Neutrophil (primary cell): ENCODE results near the gene FRS2.

Experiments used
- H3K27ac ChIP-seq: fragments of 200-600 bp; sonication (generic); 2 replicates; pipeline ENCODE4 v1.5.1; 2016; ENCODE audit warnings: mild to moderate bottlenecking, moderate library complexity
- H3K27me3 ChIP-seq: fragments of 200-600 bp; sonication (generic); 2 replicates; pipeline ENCODE4 v1.6.0; 2016; ENCODE audit warnings: mild to moderate bottlenecking
- H3K36me3 ChIP-seq: fragments of 200-600 bp; sonication (generic); 2 replicates; pipeline ENCODE4 v1.5.1; 2017
- H3K4me1 ChIP-seq, 2 experiments: fragments of 200-600 bp in 1 of 2; sonication (generic) in 1 of 2; 1 replicate in 1 of 2; 2 replicates in 1 of 2; pipeline versions ENCODE4 v1.5.1 to v1.6.1; 2013 to 2016; ENCODE audit warnings: low read depth in 1 of 2, low read length in 1 of 2, mild to moderate bottlenecking in 1 of 2, moderate library complexity in 1 of 2; ENCODE audit not compliant: control insufficient read depth in 1 of 2, insufficient read depth in 1 of 2
- H3K4me3 ChIP-seq, 2 experiments: fragments of 200-600 bp in 1 of 2; sonication (generic) in 1 of 2; 1 replicate in 1 of 2; 2 replicates in 1 of 2; pipeline ENCODE4 v1.5.1; 2013 to 2016; ENCODE audit warnings: low read depth in 1 of 2, low read length in 1 of 2, mild to moderate bottlenecking in 1 of 2, moderate library complexity in 1 of 2
- H3K9me3 ChIP-seq: fragments of 200-600 bp; sonication (generic); 2 replicates; pipeline ENCODE4 v1.5.1; 2016
- TF ChIP-seq, protein P1 (sequence below): fragments of 200-600 bp; sonication (generic); IDR thresholded peaks from 2 replicates; pipeline ENCODE4 v1.5.1; 2016; ENCODE audit warnings: antibody characterized with exemption

FRS2 gene

DNA sequence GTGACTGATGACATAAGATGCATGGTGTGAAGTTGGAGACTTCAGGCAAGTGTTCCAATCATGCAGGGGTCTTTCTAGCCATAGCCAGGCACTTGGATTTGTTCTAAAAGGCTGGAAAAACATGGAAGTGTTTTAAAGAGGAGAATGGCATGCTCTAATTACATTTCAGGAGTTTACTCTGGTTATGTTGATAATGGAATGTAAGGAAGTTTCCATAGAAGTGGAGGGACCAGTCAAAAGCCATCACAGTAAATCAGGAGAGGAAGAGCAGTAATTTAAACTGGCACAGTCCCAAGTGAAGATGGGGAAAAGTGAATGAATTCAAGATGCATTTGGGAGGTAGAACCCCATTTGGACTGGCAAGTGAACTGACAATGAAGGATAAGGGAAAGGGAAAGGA is 13.9 kb upstream of the FRS2 start:
- Histone ChIP-seq H3K4me1 (no peaks in the 10 kb centered on the region), H3K27me3 (no peaks in the 10 kb centered on the region), H3K36me3 (no peaks in the 10 kb centered on the region), H3K27ac (no peak overlapping the region), H3K9me3 (no peaks in the 10 kb centered on the region), H3K4me3 (no peak overlapping the region)
- TF ChIP-seq, protein P1, sequence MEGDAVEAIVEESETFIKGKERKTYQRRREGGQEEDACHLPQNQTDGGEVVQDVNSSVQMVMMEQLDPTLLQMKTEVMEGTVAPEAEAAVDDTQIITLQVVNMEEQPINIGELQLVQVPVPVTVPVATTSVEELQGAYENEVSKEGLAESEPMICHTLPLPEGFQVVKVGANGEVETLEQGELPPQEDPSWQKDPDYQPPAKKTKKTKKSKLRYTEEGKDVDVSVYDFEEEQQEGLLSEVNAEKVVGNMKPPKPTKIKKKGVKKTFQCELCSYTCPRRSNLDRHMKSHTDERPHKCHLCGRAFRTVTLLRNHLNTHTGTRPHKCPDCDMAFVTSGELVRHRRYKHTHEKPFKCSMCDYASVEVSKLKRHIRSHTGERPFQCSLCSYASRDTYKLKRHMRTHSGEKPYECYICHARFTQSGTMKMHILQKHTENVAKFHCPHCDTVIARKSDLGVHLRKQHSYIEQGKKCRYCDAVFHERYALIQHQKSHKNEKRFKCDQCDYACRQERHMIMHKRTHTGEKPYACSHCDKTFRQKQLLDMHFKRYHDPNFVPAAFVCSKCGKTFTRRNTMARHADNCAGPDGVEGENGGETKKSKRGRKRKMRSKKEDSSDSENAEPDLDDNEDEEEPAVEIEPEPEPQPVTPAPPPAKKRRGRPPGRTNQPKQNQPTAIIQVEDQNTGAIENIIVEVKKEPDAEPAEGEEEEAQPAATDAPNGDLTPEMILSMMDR, result no peak

DNA sequence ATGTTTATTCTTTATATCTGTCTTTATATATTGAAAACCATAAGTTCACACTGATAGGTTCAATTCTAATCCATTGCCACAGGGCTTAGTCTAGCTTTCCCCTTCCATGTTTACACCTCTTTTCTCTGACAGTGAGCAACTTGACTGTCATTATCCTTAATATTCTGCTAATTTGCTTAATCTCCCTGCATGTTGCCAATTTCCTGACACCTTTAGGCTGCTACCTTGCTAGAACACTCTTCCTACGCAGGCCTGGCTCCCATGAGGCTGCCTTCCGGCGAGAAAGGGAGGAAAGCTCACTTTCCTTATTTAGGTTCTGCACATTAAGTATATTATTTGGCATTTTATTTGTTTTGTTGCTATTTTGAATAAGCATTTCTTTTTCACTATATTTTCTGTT is 12.8 kb upstream of the FRS2 start:
- Histone ChIP-seq H3K27me3 (no peaks in the 10 kb centered on the region), H3K4me3 (no peak overlapping the region), H3K36me3 (no peaks in the 10 kb centered on the region), H3K4me1 (no peaks in the 10 kb centered on the region), H3K27ac (no peak overlapping the region), H3K9me3 (no peaks in the 10 kb centered on the region)
- TF ChIP-seq, protein P1, result no peak

DNA sequence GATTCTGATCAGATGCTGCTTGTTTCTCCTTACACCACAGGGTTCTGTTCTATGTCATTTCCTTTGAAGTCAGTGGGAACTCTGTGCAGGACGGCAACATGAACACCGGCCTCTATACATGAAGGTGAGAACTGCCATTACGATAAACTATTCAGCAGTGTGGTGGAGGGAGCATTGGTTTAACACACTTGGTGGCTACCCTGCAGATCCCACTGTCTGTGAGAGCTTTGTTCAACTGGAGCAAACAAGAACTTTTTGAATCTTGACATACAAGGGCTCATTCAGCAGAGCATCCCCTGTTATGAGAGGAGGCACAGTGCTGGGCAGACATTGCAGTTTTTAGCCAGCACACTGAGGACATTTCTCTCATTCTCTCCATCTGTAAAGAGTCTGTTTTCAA is 10.7 kb upstream of the FRS2 start:
- TF ChIP-seq, protein P1, result no peak
- no peaks in the 10 kb centered on the region for H3K9me3 ChIP-seq

DNA sequence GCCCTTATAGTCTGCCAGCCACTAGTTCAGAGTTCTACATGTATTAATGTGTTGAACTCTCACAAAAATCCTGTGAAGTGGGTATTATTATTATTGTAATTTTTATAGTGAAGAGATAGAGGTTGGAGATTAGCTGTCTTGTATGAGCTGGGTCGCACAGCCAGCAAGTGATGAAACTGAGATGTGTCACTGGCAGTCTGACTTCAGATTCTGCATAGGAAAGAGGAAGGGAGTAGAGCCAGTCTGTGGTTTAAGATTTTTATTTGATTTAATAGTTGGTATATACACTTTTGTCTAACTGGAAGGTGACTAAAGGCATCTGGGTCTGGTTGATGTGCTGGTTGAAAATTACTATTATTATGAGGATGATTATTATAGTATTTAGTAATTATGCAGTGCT is 5.8 kb upstream of the FRS2 start:
- peaks cover 4% of the 10 kb centered on the region for H3K27me3 ChIP-seq
- H3K4me1 ChIP-seq, result no peaks in the 10 kb centered on the region
- no peaks in the 10 kb centered on the region for H3K9me3 ChIP-seq
- no peak overlapping the region for H3K27ac ChIP-seq
- TF ChIP-seq, protein P1, result no peak
- H3K4me3 ChIP-seq, result no peak overlapping the region
- H3K36me3 ChIP-seq, result no peaks in the 10 kb centered on the region

More for the DNA sequence above, 10.7 kb upstream of the FRS2 start:
- Histone ChIP-seq H3K27me3 (peaks cover under 1% of the 10 kb centered on the region), H3K27ac (no peak overlapping the region), H3K4me1 (no peaks in the 10 kb centered on the region), H3K36me3 (no peaks in the 10 kb centered on the region), H3K4me3 (no peak overlapping the region)

DNA sequence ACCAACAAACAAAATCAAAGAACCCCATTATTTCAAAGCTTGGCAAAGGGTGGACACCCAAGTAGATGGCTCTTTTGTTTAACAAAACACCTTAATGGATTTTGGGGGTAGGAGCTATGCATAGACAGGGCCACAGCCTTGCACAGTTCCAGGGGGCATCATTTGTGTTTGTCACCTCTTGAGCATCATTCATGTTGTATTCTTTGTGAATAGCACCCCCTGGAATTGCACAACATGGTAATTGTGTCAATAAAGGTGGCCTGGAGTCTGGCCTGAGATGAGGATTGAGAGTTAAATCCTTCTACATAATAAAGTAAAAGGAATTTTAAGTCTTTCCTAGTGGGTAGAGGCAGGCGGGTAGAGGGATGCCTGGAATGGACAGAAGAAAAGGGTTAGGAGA is 3.3 kb upstream of the FRS2 start:
- no peaks in the 10 kb centered on the region for H3K9me3 ChIP-seq
- H3K4me3 ChIP-seq, result no peak overlapping the region
- TF ChIP-seq, protein P1, result no peak
- peaks cover 4% of the 10 kb centered on the region for H3K27me3 ChIP-seq
- H3K27ac ChIP-seq, result no peak overlapping the region
- peaks cover 17% of the 10 kb centered on the region in 2 experiments for H3K4me1 ChIP-seq
- H3K36me3 ChIP-seq, result no peaks in the 10 kb centered on the region

DNA sequence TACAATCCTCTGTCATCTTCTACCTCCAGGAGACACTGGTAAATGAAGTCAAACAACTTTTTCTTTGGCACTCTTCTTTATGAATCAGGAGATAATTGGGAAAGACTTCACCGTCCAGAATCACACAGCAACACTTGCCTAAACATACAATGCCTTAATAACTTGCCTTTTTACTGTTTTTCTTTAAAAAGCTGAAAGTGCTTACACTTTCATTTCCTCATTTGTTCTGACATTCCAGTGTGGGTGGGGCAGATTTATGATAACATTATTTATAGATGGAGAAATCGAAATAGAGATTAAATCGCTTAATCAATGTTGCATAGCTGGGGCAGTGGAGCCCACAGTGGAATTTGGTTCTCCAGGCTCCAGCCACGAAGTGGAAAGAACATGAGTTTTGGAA is 2.8 kb upstream of the FRS2 start:
- Histone ChIP-seq H3K4me3 (no peak overlapping the region), H3K4me1 (peaks cover 18 to 19% of the 10 kb centered on the region in 2 experiments), H3K9me3 (no peaks in the 10 kb centered on the region), H3K27ac (no peak overlapping the region), H3K27me3 (peaks cover 4% of the 10 kb centered on the region), H3K36me3 (no peaks in the 10 kb centered on the region)
- TF ChIP-seq, protein P1, result no peak
